Spleen (tissue), 7 donors: ENCODE data around the gene TMEM131.

ENCODE experiments used
- CTCF ChIP-seq, 11 experiments: fragments of 200-600 bp in 7 of 11; fragments of 450-650 bp in 4 of 11; sonication (generic) in 4 of 11; IDR thresholded peaks in 8 of 11; conservative IDR thresholded peaks in 3 of 11; 1 replicate in 7 of 11; 2 replicates in 4 of 11; pipeline versions ENCODE4 v1.4.0 to v1.8.0; 2016 to 2021; ENCODE audit warnings: antibody characterized with exemption in 11 of 11, inconsistent platforms in 4 of 11, mild to moderate bottlenecking in 1 of 11
- POLR2A ChIP-seq, 3 donors: fragments of 450-650 bp; IDR thresholded peaks; one replicate each; pipeline ENCODE4 v1.5.1; 2017; ENCODE audit warnings: antibody characterized with exemption in 3 of 3, mild to moderate bottlenecking in 1 of 3
- donor health status: DM: no; HTN: no; CAD: no; lungs with moderate emphysema.
- donor health status: DM: no; HTN: no; CAD: no.
- donor health status: DM: no; HTN: no; CAD: no.

- TF ChIP-seq POLR2A (IDR thresholded peaks at IDR 0.05), result no peak
- no peak for TF ChIP-seq CTCF (IDR thresholded peaks at IDR 0.05 in 8 of 11, conservative IDR thresholded peaks at IDR 0.05 in 3 of 11)
Observed at GRCh38 chr2:97983698-97984097, 12.1 kb downstream of the TMEM131 start.
